Pancreas (tissue), 10 donors: ENCODE results near the gene ATP23. TPM values are rescaled to one million over a fixed set of nuclear protein-coding genes. Genes with fewer than 3 reads are reported as not detected.

Source experiments
- ATAC-seq, 4 donors: fragments of 200-7000 bp; cut with Tn5 transposase; one replicate each; pipeline versions ENCODE4 v1.8.0 to v1.9.1; 2020; ENCODE audit warnings: mild to moderate bottlenecking in 4 of 4, moderate library complexity in 4 of 4
- DNase-seq, 6 donors: peaks; one replicate each; pipeline ENCODE4 v3.0.0-alpha.2; 2020
- FAIRE-seq: peaks from 2 replicates; lab custom pipeline; 2012; peaks lifted over from hg19 to GRCh38; lab: Jason Lieb, UNC
- H3K27ac ChIP-seq, 4 donors: fragments of 200-600 bp; sonication (generic); 1 replicate in 3 of 4; 2 replicates in 1 of 4; pipeline versions ENCODE4 v1.5.0 to v1.8.0; 2020
- H3K27me3 ChIP-seq, 4 donors: fragments of 200-600 bp; one replicate each; pipeline ENCODE4 v1.8.0; 2021
- H3K36me3 ChIP-seq, 3 donors: fragments of 200-600 bp; sonication (generic) in 1 of 3; one replicate each; pipeline versions ENCODE4 v1.5.0 to v1.8.0; 2020 to 2021
- H3K4me1 ChIP-seq, 3 donors: fragments of 200-600 bp; one replicate each; pipeline ENCODE4 v1.8.0; 2021
- H3K4me3 ChIP-seq, 4 donors: fragments of 200-600 bp; sonication (generic) in 2 of 4; one replicate each; pipeline versions ENCODE4 v1.5.0 to v1.8.0; 2020 to 2021
- H3K9me3 ChIP-seq, 4 donors: fragments of 200-600 bp; one replicate each; pipeline ENCODE4 v1.8.0; 2021
- WGBS, 2 donors: extraction: QIAGEN DNeasy Blood & Tissue Kit; methylation state at CpG; one replicate each; pipeline ENCODE4 v1.1.7; 2013; 5-methylcytosine and 5-hydroxymethylcytosine counted together
- intact Hi-C, 3 donors: fragments of 100-400 bp; cut with DNase I; formaldehyde crosslinking; loops; one replicate each; pipeline versions ENCODE4 v1.11.1 to v1.14.2; 2022
- polyA plus RNA-seq, 2 donors: library from polyadenylated mRNA; stranded (reverse); fragments of 200-250 nt; gene quantifications; one replicate each; pipeline ENCODE4 v1.2.3, GENCODE V29; 2013
- total RNA-seq, 6 donors: library from RNA; stranded (reverse); fragmentation: NEBNext Ultra II Directional in 4 of 6; extraction: Animal tissue kit (Norgen Biotek cat#: 25700) in 4 of 6; gene quantifications; one replicate each; pipeline versions ENCODE4 v1.2.1 to v1.2.4, GENCODE V29; 2021 to 2023
- TF ChIP-seq, protein P1 (sequence below), 4 donors: fragments of 200-600 bp; sonication (generic) in 3 of 4; IDR thresholded peaks; one replicate each; pipeline versions ENCODE4 v1.5.0 to v1.8.0; 2021; ENCODE audit warnings: antibody characterized with exemption in 4 of 4
- donor health status: healthy with polysubstance abuse.
- donor health status: DM: no; HTN: no; CAD: no; lungs with moderate emphysema.
- donor health status: DM: no; HTN: no; CAD: no.
- donor health status: control.
- donor health status: control.
- donor health status: Bipolar disorder and iron deficiency.
- donor health status: DM: yes; HTN: yes; CAD: no.
- donor health status: DM: no; HTN: no; CAD: no.
- donor health status: DM: no; HTN: no; CAD: no.
- donor health status: DM: yes; HTN: yes; CAD: no.

Gene ATP23
- total and polyA plus RNA-seq, 8 donors = 2.7 to 5.7 (median 4.1) TPM

DNA sequence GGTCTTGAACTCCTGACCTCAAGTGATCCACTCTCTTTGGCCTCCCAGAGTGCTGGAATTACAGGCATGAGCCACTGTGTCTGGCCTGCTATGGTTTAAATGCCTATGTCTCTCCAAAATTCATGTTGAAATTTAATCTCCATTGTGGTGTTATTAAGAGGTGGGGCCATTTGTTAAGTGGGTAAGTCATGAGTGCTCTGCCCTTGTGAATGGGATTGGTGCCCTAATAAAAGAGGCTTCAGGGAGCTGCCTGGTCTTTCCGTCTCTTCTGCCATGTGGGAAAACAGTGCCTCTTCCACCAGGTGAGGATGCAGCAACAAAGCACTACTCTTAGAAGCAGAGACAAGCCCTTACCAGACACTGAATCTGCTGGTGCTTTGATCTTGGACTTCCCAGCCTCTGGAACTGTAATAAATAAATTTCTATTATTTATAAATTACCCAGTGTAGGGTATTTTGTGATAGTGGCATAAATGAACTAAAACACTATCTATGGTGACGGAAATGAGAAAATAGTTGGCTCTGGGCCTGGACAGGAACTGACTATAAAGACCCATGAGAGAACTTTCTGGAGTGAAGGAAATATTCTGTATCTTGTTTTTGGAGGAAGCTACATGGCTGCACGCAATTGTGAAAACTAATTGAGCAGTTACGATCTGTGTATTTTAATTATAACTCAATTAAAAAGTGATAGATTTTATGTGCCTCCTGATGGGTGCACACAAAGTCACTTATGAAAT lies 12.1 kb upstream of the ATP23 start:
- intact Hi-C loops = no loop called here
- Histone ChIP-seq H3K9me3 (no peaks in the 10 kb centered on the region), H3K4me1 (no peaks in the 10 kb centered on the region), H3K27me3 (no peaks in the 10 kb centered on the region), H3K36me3 (no peaks in the 10 kb centered on the region), H3K27ac (no peak overlapping the region), H3K4me3 (no peak overlapping the region)
- 74 to 85% methylated on average over 4 of the region's 4 CpGs for WGBS, 2 donors
- TF ChIP-seq, protein P1, sequence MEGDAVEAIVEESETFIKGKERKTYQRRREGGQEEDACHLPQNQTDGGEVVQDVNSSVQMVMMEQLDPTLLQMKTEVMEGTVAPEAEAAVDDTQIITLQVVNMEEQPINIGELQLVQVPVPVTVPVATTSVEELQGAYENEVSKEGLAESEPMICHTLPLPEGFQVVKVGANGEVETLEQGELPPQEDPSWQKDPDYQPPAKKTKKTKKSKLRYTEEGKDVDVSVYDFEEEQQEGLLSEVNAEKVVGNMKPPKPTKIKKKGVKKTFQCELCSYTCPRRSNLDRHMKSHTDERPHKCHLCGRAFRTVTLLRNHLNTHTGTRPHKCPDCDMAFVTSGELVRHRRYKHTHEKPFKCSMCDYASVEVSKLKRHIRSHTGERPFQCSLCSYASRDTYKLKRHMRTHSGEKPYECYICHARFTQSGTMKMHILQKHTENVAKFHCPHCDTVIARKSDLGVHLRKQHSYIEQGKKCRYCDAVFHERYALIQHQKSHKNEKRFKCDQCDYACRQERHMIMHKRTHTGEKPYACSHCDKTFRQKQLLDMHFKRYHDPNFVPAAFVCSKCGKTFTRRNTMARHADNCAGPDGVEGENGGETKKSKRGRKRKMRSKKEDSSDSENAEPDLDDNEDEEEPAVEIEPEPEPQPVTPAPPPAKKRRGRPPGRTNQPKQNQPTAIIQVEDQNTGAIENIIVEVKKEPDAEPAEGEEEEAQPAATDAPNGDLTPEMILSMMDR (IDR thresholded peaks at IDR 0.05) = no peak
- DNase-seq = no peak
- no peak for FAIRE-seq
- ATAC-seq = no peak

DNA sequence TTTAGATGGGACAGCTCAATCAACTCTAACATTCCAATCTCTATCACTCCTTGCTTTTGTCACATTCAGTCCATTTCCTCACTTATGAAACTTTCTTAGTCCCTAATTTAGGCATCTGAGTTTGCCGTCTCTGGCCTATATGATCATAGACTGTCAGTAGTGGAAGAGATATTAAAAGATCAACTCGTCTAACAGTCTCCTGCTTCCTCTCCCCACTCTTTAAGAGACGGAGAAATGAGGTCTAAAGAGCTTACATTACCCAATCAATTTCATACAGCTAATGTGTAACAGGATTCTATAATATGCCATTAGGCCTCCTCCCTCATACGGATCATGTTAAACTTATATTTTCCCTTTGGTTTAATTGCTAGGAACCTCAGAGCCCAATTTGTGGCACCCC lies 6.5 kb upstream of the ATP23 start:
- Histone ChIP-seq H3K4me3 (no peak overlapping the region), H3K9me3 (no peaks in the 10 kb centered on the region), H3K36me3 (no peaks in the 10 kb centered on the region), H3K27me3 (no peaks in the 10 kb centered on the region), H3K27ac (no peak overlapping the region), H3K4me1 (peaks cover 0 to 7% (median 3%) of the 10 kb centered on the region in 3 donors)
- WGBS, 2 donors = 81 to 82% methylated on average over 4 of the region's 4 CpGs
- intact Hi-C loops = no loop called here
- TF ChIP-seq, protein P1 (IDR thresholded peaks at IDR 0.05) = no peak
- ATAC-seq (no peak), FAIRE-seq (no peak), DNase-seq (no peak)

DNA sequence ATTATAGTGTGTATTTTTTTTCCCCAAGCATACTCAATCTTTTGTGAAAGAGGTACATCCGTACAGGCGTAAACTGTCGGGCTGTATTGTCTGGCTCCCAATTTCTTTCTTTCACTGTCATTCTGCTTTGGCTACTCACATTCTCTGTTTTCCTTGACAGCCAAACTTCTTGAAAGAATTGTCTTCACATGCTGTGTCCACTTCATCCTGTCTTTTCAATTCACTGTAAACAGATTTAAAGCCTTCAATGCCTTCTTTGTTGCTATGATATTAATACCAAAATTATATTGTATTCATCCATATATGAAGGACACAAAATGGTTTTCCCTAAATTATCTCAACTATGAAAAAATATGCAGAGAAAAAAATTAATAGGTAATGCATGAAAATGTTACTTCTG lies 6.0 kb upstream of the ATP23 start:
- Histone ChIP-seq H3K4me3 (peak overlapping the region in 3 of 4 donors; percentile 40 to 52 (median 44)), H3K27me3 (no peaks in the 10 kb centered on the region), H3K4me1 (peaks cover 0 to 7% (median 3%) of the 10 kb centered on the region in 3 donors), H3K27ac (peak overlapping the region in 1 of 4 donors; percentile 77), H3K36me3 (no peaks in the 10 kb centered on the region), H3K9me3 (no peaks in the 10 kb centered on the region)
- ATAC-seq (no peak), FAIRE-seq (no peak), DNase-seq (no peak)
- intact Hi-C loops = no loop called here
- 87 to 89% methylated on average over 3 of the region's 3 CpGs for WGBS, 2 donors
- TF ChIP-seq, protein P1 (IDR thresholded peaks at IDR 0.05) = no peak

DNA sequence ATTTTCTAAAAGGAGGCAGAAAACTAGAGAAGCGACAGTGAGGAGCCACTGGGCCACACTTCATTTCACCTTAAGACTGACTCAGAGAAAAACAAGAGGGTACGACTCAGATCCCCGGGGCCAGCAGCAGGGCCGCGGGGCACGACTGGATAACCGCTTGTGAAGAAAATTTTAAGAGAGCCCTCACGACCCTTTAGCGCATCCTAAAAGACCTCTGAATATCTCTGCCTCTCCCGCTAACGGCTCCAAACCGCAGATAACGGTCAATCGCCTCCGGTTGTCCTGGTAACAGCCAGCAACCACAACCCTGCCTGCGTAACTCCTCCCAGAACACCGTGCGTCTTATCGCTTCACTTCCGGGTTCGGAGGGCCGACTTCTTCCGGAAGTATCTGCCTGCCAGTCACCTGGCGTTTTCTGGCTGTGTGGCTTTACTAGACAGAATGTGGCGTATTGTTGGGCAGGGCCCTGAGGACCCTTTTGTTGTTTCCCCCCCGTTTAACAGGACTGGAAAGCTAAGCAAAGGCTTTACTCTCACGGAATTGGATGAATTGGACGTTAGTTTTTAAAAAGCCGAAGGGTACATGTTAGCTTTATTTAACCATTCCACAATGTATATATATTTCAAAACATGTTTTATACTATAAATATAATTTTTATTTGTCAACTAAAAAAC lies 5.4 kb upstream of the ATP23 start:
- H3K27me3 ChIP-seq = no peaks in the 10 kb centered on the region
- DNase-seq = peak; percentile 84 to 95 (median 91)
- peak overlapping the region; percentile 18 to 52 (median 42) for H3K4me3 ChIP-seq
- no peaks in the 10 kb centered on the region for H3K36me3 ChIP-seq
- H3K27ac ChIP-seq = peak overlapping the region; percentile 47 to 77 (median 58)
- intact Hi-C loops = no loop called here
- peak; percentile 96 to 98 (median 97) for ATAC-seq
- TF ChIP-seq, protein P1 (IDR thresholded peaks at IDR 0.05) = no peak
- peaks cover 0 to 11% (median 3%) of the 10 kb centered on the region in 3 donors for H3K4me1 ChIP-seq
- WGBS, 2 donors = 1 to 3% methylated on average over 29 of the region's 29 CpGs
- peak; percentile 56 for FAIRE-seq
- H3K9me3 ChIP-seq = no peaks in the 10 kb centered on the region
